ENCODE measurements around the gene MTCL1. TPM values are rescaled to one million over a fixed set of nuclear protein-coding genes. Genes with fewer than 3 reads are reported as not detected.

The MTCL1 gene
- total and polyA plus RNA-seq, 2 donors (not counting 1 experiment from before 2014, with no cell fraction given) = 35.0 to 56.0 TPM

DNA sequence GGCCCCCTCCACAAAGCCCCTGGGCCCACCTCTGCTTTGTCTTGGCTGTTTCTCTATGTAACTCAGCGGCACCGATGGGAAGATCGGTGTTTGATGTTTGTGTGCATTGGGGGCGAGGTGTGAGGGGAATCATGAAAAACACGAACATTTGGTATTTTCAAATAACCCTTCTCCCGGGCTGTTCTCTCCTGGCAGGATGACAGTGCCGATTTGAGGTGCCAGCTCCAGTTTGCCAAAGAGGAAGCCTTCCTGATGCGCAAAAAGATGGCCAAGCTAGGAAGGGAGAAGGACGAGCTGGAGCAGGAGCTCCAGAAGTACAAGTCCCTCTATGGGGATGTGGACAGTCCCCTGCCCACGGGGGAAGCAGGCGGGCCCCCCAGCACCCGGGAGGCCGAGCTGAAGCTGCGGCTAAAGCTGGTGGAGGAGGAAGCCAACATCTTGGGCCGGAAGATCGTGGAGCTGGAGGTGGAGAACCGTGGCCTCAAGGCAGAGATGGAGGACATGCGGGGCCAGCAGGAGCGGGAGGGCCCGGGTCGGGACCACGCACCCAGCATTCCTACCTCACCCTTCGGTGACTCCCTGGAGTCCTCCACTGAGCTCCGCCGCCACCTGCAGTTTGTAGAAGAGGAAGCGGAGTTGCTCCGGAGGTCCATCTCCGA is 78.1 kb downstream of the MTCL1 start:
- no peak for TF ChIP-seq EZH2 (IDR thresholded peaks at IDR 0.05; ENCODE audit: low read length, missing control alignments)
- TF ChIP-seq, protein P1, sequence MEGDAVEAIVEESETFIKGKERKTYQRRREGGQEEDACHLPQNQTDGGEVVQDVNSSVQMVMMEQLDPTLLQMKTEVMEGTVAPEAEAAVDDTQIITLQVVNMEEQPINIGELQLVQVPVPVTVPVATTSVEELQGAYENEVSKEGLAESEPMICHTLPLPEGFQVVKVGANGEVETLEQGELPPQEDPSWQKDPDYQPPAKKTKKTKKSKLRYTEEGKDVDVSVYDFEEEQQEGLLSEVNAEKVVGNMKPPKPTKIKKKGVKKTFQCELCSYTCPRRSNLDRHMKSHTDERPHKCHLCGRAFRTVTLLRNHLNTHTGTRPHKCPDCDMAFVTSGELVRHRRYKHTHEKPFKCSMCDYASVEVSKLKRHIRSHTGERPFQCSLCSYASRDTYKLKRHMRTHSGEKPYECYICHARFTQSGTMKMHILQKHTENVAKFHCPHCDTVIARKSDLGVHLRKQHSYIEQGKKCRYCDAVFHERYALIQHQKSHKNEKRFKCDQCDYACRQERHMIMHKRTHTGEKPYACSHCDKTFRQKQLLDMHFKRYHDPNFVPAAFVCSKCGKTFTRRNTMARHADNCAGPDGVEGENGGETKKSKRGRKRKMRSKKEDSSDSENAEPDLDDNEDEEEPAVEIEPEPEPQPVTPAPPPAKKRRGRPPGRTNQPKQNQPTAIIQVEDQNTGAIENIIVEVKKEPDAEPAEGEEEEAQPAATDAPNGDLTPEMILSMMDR (conservative IDR thresholded peaks at IDR 0.05 in 1 of 2, IDR thresholded peaks at IDR 0.05 in 1 of 2; ENCODE audit: low read depth in 1 of 2, low read length in 2 of 2) = no peak
- H3K9me3 ChIP-seq (ENCODE audit: control insufficient read depth, insufficient read depth, low read depth, low read length) = no peaks in the 10 kb centered on the region
- no peak overlapping the region for H3K9ac ChIP-seq (ENCODE audit: insufficient read depth, low read length)
- no peak for DNase-seq (ENCODE audit: low read depth in 2 of 2)
- H3K27ac ChIP-seq (ENCODE audit: insufficient read depth, low read length) = no peak overlapping the region
- no peak overlapping the region for H3K4me3 ChIP-seq (replicated peaks in 1 of 4; ENCODE audit: control extremely low read depth in 1 of 4, insufficient read depth in 1 of 4, low read depth in 3 of 4, low read length in 4 of 4)
- no peaks in the 10 kb centered on the region for H3K4me1 ChIP-seq (ENCODE audit: control insufficient read depth, extremely low read depth, insufficient read depth, low read length)
- H4K20me1 ChIP-seq (ENCODE audit: control insufficient read depth, extremely low read depth, insufficient read depth, low read length) = no peaks in the 10 kb centered on the region
- H3K4me2 ChIP-seq (ENCODE audit: extremely low read depth, insufficient read depth, low read length) = no peak overlapping the region
- H3K79me2 ChIP-seq (ENCODE audit: control insufficient read depth, insufficient read depth, low read length) = no peaks in the 10 kb centered on the region
- H2AFZ ChIP-seq (ENCODE audit: low read length) = no peak overlapping the region
- H3K27me3 ChIP-seq (ENCODE audit: control insufficient read depth, insufficient read depth, low read length) = no peaks in the 10 kb centered on the region
- H3K36me3 ChIP-seq (ENCODE audit: control insufficient read depth, insufficient read depth, low read length) = peaks cover 32% of the 10 kb centered on the region

DNA sequence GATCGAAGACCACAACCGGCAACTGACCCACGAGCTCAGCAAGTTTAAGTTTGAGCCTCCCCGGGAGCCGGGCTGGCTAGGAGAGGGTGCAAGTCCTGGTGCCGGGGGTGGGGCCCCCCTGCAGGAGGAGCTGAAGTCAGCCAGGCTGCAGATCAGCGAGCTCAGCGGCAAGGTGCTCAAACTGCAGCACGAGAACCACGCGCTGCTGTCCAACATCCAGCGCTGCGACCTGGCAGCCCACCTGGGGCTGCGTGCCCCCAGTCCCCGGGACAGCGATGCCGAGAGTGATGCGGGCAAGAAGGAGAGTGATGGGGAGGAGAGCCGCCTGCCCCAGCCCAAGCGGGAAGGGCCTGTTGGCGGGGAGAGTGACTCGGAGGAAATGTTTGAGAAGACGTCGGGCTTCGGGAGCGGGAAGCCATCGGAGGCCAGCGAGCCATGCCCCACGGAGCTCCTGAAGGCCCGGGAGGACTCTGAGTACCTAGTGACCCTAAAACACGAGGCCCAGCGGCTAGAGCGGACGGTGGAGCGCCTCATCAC is 78.7 kb downstream of the MTCL1 start:
- DNase-seq (ENCODE audit: low read depth in 2 of 2) = no peak
- Histone ChIP-seq H3K27ac (ENCODE audit: insufficient read depth, low read length) (no peak overlapping the region), H3K9ac (ENCODE audit: insufficient read depth, low read length) (no peak overlapping the region), H3K4me2 (ENCODE audit: extremely low read depth, insufficient read depth, low read length) (no peak overlapping the region), H3K4me3 (replicated peaks in 1 of 4; ENCODE audit: control extremely low read depth in 1 of 4, insufficient read depth in 1 of 4, low read depth in 3 of 4, low read length in 4 of 4) (no peak overlapping the region), H3K27me3 (ENCODE audit: control insufficient read depth, insufficient read depth, low read length) (no peaks in the 10 kb centered on the region), H2AFZ (ENCODE audit: low read length) (no peak overlapping the region), H3K36me3 (ENCODE audit: control insufficient read depth, insufficient read depth, low read length) (peaks cover 30% of the 10 kb centered on the region), H3K4me1 (ENCODE audit: control insufficient read depth, extremely low read depth, insufficient read depth, low read length) (no peaks in the 10 kb centered on the region), H4K20me1 (ENCODE audit: control insufficient read depth, extremely low read depth, insufficient read depth, low read length) (no peaks in the 10 kb centered on the region), H3K9me3 (ENCODE audit: control insufficient read depth, insufficient read depth, low read depth, low read length) (no peaks in the 10 kb centered on the region), H3K79me2 (ENCODE audit: control insufficient read depth, insufficient read depth, low read length) (no peaks in the 10 kb centered on the region)
- TF ChIP-seq, protein P1 (conservative IDR thresholded peaks at IDR 0.05 in 1 of 2, IDR thresholded peaks at IDR 0.05 in 1 of 2; ENCODE audit: low read depth in 1 of 2, low read length in 2 of 2) = no peak
- TF ChIP-seq EZH2 (IDR thresholded peaks at IDR 0.05; ENCODE audit: low read length, missing control alignments) = no peak

DNA sequence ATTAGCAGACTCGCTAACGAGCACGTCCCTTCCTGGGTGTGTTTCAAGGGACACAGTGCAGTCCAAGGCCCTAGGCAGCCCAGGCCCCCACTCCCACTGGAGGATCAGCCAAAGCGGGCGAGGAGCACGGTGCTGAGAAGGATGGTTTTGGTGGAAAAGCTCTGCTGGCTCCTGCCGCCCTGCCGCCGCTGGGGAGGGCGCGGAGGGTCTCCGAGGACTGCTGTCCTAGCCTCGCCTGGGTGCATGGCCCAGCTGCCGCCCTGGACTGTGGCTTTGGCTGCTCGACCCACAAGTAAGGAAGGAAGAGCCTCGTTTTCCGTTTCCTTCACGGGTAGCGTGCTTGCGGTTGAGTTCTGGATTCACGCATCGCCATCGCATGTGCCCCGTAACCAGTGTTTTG is 79.9 kb downstream of the MTCL1 start:
- no peak overlapping the region for H2AFZ ChIP-seq (ENCODE audit: low read length)

More for the DNA sequence above, 79.9 kb downstream of the MTCL1 start:
- Histone ChIP-seq H3K36me3 (ENCODE audit: control insufficient read depth, insufficient read depth, low read length) (peaks cover 25% of the 10 kb centered on the region), H3K9me3 (ENCODE audit: control insufficient read depth, insufficient read depth, low read depth, low read length) (no peaks in the 10 kb centered on the region), H3K27ac (ENCODE audit: insufficient read depth, low read length) (no peak overlapping the region), H3K79me2 (ENCODE audit: control insufficient read depth, insufficient read depth, low read length) (no peaks in the 10 kb centered on the region), H3K4me1 (ENCODE audit: control insufficient read depth, extremely low read depth, insufficient read depth, low read length) (no peaks in the 10 kb centered on the region), H3K4me2 (ENCODE audit: extremely low read depth, insufficient read depth, low read length) (no peak overlapping the region), H3K4me3 (replicated peaks in 1 of 4; ENCODE audit: control extremely low read depth in 1 of 4, insufficient read depth in 1 of 4, low read depth in 3 of 4, low read length in 4 of 4) (no peak overlapping the region), H3K9ac (ENCODE audit: insufficient read depth, low read length) (no peak overlapping the region), H4K20me1 (ENCODE audit: control insufficient read depth, extremely low read depth, insufficient read depth, low read length) (no peaks in the 10 kb centered on the region), H3K27me3 (ENCODE audit: control insufficient read depth, insufficient read depth, low read length) (no peaks in the 10 kb centered on the region)
- TF ChIP-seq, protein P1 (conservative IDR thresholded peaks at IDR 0.05 in 1 of 2, IDR thresholded peaks at IDR 0.05 in 1 of 2; ENCODE audit: low read depth in 1 of 2, low read length in 2 of 2) = no peak
- TF ChIP-seq EZH2 (IDR thresholded peaks at IDR 0.05; ENCODE audit: low read length, missing control alignments) = no peak
- DNase-seq (ENCODE audit: low read depth in 2 of 2) = no peak
